Urinary bladder (tissue), 4 donors: ENCODE results near the gene GALNTL6. TPM values are rescaled to one million over a fixed set of nuclear protein-coding genes. Genes with fewer than 3 reads are reported as not detected.

ENCODE experiments used
- DNase-seq: peaks from one replicate; pipeline ENCODE4 v3.0.0-alpha.2; 2015; ENCODE audit errors: extremely low spot score
- H3K27ac ChIP-seq: one replicate; pipeline ENCODE4 v1.5.1; 2013; ENCODE audit warnings: low read depth, mild to moderate bottlenecking, moderate library complexity
- H3K36me3 ChIP-seq: one replicate; pipeline ENCODE4 v1.6.1; 2013; ENCODE audit warnings: mild to moderate bottlenecking, moderate library complexity; ENCODE audit not compliant: insufficient read depth
- H3K4me1 ChIP-seq: one replicate; pipeline ENCODE4 v1.6.1; 2013; ENCODE audit warnings: mild to moderate bottlenecking, moderate library complexity; ENCODE audit not compliant: insufficient read depth
- H3K4me3 ChIP-seq: one replicate; pipeline ENCODE4 v1.5.1; 2013; ENCODE audit warnings: low read depth, low read length
- WGBS: extraction: QIAGEN DNeasy Blood & Tissue Kit; methylation state at CpG from one replicate; pipeline ENCODE4 v1.1.7; 2013; 5-methylcytosine and 5-hydroxymethylcytosine counted together
- polyA plus RNA-seq: library from polyadenylated mRNA; stranded (reverse); fragments of 200-250 nt; gene quantifications from one replicate; pipeline ENCODE4 v1.2.3, GENCODE V29; 2013
- total RNA-seq: library from RNA; depleted of rRNA; stranded (reverse); fragments of >200 nt; gene quantifications from one replicate; pipeline ENCODE4 v1.2.3, GENCODE V29; 2014
- donor health status: healthy with polysubstance abuse.
- donor health status: healthy.

GALNTL6 gene
- total and polyA plus RNA-seq, 2 donors: 0.57 to 1.5 TPM

GRCh38 chr4:172497321-172497720, 684.1 kb downstream of the GALNTL6 start:
- H3K4me1 ChIP-seq: no peaks in the 10 kb centered on the region
- H3K27ac ChIP-seq: no peak overlapping the region
- H3K36me3 ChIP-seq: no peaks in the 10 kb centered on the region
- no peak for DNase-seq
- no peak overlapping the region for H3K4me3 ChIP-seq

DNA sequence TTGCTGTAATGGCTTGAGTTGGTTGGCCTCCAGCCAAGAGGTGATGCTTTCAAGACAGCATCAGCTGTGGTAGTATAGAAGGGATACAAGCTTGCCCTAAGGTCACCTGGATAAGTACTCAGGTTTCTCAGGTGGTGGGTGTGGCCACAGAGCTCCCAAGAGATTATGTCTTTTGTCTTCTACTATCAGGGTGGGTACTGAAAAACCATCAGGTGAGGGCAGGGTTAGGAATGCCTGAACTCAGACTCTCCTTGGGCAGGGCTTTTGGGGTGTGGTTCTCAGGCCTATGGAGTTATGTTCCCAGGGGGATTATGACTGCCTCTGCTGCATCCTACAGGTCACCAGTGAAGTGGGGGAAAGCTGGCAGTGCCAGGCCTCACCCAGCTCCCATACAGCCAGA, 700.8 kb downstream of the GALNTL6 start:
- H3K27ac ChIP-seq: no peak overlapping the region
- H3K4me1 ChIP-seq: no peaks in the 10 kb centered on the region
- H3K4me3 ChIP-seq: no peak overlapping the region
- H3K36me3 ChIP-seq: no peaks in the 10 kb centered on the region
- DNase-seq: no peak

- no peaks in the 10 kb centered on the region for H3K36me3 ChIP-seq
- no peak overlapping the region for H3K4me3 ChIP-seq
- DNase-seq: no peak
- no peaks in the 10 kb centered on the region for H3K4me1 ChIP-seq
- no peak overlapping the region for H3K27ac ChIP-seq
Observed at GRCh38 chr4:172514801-172515200, 701.6 kb downstream of the GALNTL6 start.

DNA sequence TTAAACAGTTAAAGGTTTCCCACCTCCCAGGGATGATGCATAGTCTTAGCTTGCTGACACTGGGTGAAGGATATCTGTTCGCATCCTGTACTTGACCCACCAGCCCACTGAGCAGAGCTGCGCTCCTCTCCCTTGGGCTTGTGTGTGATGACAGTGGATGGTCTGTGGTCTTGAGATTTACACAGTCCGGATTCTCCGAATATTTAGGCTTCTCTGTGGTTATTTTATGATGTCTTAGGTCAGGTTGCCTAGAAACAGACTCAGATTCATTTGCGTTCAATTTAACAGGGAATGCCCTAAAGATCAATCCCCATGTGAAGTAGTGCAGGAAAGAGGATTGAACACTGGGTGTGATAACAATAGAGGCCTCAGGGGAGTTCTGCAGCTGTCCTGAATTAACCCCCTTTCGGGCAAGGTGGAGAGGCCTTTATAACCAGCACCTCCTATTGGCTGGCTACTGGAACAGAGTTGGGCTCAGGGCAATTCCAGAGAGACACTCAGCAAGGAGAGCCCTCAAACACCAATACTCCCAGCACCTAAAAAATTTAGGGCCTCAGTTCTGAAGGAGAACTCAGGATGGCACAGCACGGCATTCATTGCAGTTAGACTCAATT, 702.2 kb downstream of the GALNTL6 start:
- DNase-seq: no peak
- 54% methylated on average over 7 of the region's 7 CpGs for WGBS

DNA sequence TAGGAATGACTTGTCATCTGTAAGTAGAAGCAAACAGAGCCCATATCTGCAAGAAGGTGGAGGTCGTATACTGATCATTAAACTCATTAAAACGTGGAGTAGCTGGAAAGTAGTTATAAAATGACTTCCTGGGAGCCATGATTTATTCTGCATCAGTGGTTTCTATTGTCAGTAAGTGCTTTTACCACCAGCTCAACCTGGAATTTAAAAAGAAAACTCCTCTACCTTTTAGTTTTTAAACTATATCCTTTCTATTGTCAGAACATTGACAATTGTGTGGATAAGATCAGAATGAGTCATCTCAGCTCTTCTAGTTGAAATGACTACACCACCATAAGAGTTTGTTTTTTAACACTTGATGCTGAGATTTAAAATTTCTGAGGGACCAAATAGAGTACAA, 704.2 kb downstream of the GALNTL6 start:
- WGBS: 30% methylated on average over 2 of the region's 2 CpGs
- Histone ChIP-seq H3K4me1 (no peaks in the 10 kb centered on the region), H3K27ac (no peak overlapping the region), H3K36me3 (no peaks in the 10 kb centered on the region), H3K4me3 (no peak overlapping the region)
- no peak for DNase-seq

More for the DNA sequence above, 702.2 kb downstream of the GALNTL6 start:
- H3K4me3 ChIP-seq: no peak overlapping the region
- H3K36me3 ChIP-seq: no peaks in the 10 kb centered on the region
- H3K27ac ChIP-seq: no peak overlapping the region
- H3K4me1 ChIP-seq: no peaks in the 10 kb centered on the region

DNA sequence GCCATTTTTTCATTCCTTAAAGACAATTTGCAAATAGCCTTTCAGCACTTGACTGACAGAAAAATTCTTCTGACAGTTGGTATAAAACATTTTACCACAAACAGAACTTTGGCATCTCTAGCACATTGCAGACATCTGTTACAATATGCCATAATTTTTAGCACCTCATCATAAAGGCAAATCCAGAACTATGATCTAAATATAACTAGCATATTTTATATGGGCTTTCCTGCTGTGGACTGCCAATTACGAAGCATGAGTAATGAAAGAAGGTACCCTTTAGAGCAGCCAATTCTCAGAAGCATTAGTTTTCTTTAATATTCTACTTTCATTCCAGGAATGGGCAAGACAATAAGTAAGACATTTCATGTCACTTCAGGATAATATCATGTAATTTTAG, 708.0 kb downstream of the GALNTL6 start:
- H3K27ac ChIP-seq: no peak overlapping the region
- no peak overlapping the region for H3K4me3 ChIP-seq
- no peak for DNase-seq
- H3K4me1 ChIP-seq: no peaks in the 10 kb centered on the region
- H3K36me3 ChIP-seq: no peaks in the 10 kb centered on the region
- WGBS: 68% methylated on average over 1 of the region's 1 CpG

DNA sequence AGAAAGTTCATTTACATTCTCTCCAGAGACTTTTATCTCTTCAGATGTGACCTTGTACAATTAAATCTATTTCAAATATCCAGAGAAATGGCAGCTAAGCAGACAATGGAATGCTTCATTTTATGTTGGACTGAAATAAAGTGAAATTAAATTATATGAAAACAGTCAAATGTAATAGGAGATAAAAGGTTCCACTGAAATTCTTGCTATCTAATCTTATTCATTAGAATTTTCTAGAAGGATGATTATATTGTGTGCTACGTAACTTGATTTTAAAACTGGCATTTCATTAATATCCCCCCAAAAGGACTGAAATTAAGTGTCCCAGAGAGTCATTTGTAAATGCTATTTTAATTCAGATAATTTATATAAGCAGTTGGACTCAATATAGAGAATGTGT, 708.5 kb downstream of the GALNTL6 start:
- H3K4me3 ChIP-seq: no peak overlapping the region
- 88% methylated on average over 1 of the region's 1 CpG for WGBS

DNA sequence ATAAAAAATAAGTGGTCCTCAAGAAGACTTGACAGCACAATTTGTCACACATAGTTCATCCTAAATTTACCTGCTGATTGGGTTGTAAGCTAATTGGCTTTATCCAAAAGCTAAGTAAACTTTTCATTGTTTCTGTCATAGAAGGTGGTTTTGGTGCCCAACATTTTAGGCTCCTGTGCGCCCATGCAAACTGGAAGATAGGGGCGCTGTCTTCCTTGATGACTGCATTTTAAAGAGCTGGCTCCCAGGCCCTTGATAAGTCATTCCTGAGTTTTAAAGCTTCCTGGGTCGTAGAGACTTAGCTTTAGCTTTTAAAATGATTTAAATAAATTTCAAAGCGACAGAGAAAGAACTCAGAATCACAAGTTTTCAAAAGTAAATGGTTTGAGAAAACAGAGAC, 730.0 kb downstream of the GALNTL6 start:
- no peak for DNase-seq
- 75% methylated on average over 4 of the region's 4 CpGs for WGBS
- Histone ChIP-seq H3K27ac (no peak overlapping the region), H3K4me1 (no peaks in the 10 kb centered on the region), H3K4me3 (no peak overlapping the region), H3K36me3 (no peaks in the 10 kb centered on the region)

More for the DNA sequence above, 708.5 kb downstream of the GALNTL6 start:
- DNase-seq: no peak
- Histone ChIP-seq H3K4me1 (no peaks in the 10 kb centered on the region), H3K27ac (no peak overlapping the region), H3K36me3 (no peaks in the 10 kb centered on the region)

DNA sequence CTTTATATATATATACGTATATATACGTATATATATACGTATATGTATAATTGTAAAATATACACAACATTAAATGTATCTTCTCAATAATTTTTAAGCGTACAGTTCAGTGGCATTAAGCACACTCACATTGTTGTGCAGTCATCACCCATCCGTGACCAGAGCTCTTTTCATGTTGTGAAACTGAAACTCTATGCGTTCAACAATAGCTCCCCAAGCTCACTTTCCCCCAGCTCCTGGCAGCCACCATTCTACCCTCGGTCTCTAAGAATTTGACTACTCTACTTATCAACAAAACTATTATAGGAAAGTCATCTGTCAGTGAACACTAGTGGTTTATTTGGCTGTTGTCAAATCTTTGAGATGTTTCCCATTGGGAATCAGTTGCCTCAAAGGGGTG, 733.6 kb downstream of the GALNTL6 start:
- 75% methylated on average over 7 of the region's 7 CpGs for WGBS
- no peak for DNase-seq
- no peaks in the 10 kb centered on the region for H3K36me3 ChIP-seq
- no peak overlapping the region for H3K4me3 ChIP-seq
- no peaks in the 10 kb centered on the region for H3K4me1 ChIP-seq
- H3K27ac ChIP-seq: no peak overlapping the region

- DNase-seq: no peak
- no peak overlapping the region for H3K27ac ChIP-seq
- WGBS: 89% methylated on average over 3 of the region's 3 CpGs
- H3K4me1 ChIP-seq: no peaks in the 10 kb centered on the region
- H3K4me3 ChIP-seq: no peak overlapping the region
- H3K36me3 ChIP-seq: no peaks in the 10 kb centered on the region
Observed at GRCh38 chr4:172547724-172548123, 734.5 kb downstream of the GALNTL6 start.

GRCh38 chr4:172553216-172553615, 740.0 kb downstream of the GALNTL6 start:
- WGBS: 87% methylated on average over 1 of the region's 1 CpG
- no peak for DNase-seq
- Histone ChIP-seq H3K27ac (no peak overlapping the region), H3K4me3 (no peak overlapping the region), H3K4me1 (no peaks in the 10 kb centered on the region), H3K36me3 (no peaks in the 10 kb centered on the region)

GRCh38 chr4:172554588-172554987, 741.4 kb downstream of the GALNTL6 start:
- H3K4me3 ChIP-seq: no peak overlapping the region
- no peaks in the 10 kb centered on the region for H3K36me3 ChIP-seq
- DNase-seq: no peak
- H3K4me1 ChIP-seq: no peaks in the 10 kb centered on the region
- WGBS: 93% methylated on average over 4 of the region's 4 CpGs
- no peak overlapping the region for H3K27ac ChIP-seq

DNA sequence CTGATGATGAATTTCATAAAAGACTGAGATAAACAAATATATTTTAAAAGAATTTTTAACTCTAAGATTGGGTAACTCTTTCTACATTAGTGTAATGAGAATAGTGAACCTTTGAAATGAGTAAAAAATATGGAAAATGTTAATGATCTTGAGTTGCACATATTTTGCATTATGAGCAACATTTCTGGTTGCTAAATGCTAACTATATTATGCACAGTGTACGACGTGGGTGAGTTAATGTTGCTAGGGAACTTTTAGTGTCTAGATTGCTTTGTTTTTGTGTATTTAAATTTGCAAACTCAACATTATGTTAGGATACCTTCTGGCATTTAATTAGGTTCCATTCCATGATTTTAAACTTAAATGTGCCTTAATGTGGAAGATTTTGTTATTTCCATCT, 742.5 kb downstream of the GALNTL6 start:
- 80% methylated on average over 2 of the region's 2 CpGs for WGBS
- H3K27ac ChIP-seq: no peak overlapping the region
- no peak for DNase-seq
- H3K36me3 ChIP-seq: no peaks in the 10 kb centered on the region
- H3K4me3 ChIP-seq: no peak overlapping the region
- H3K4me1 ChIP-seq: no peaks in the 10 kb centered on the region

- H3K36me3 ChIP-seq: no peaks in the 10 kb centered on the region
- no peaks in the 10 kb centered on the region for H3K4me1 ChIP-seq
- WGBS: 40% methylated on average over 2 of the region's 2 CpGs
- no peak overlapping the region for H3K27ac ChIP-seq
- DNase-seq: no peak
- no peak overlapping the region for H3K4me3 ChIP-seq
Observed at GRCh38 chr4:172573899-172574298, 760.7 kb downstream of the GALNTL6 start.

- Histone ChIP-seq H3K27ac (no peak overlapping the region), H3K36me3 (no peaks in the 10 kb centered on the region), H3K4me3 (no peak overlapping the region), H3K4me1 (no peaks in the 10 kb centered on the region)
- no peak for DNase-seq
- WGBS: 67% methylated on average over 3 of the region's 3 CpGs
Observed at GRCh38 chr4:172578712-172579111, 765.5 kb downstream of the GALNTL6 start.
